ENCODE data around the gene NCAPD2. TPM values are rescaled to one million over a fixed set of nuclear protein-coding genes. Genes with fewer than 3 reads are reported as not detected.

NCAPD2 gene
- polyA plus RNA-seq, 3 donors, result 6.2 to 15.0 (median 8.3) TPM

- Histone ChIP-seq H4K20me1 (ENCODE audit: insufficient read depth, low read length) (peaks cover 91% of the 10 kb centered on the region), H2AFZ (ENCODE audit: insufficient read depth, low read depth, low read length, poor library complexity, severe bottlenecking) (no peak overlapping the region), H3K79me2 (ENCODE audit: insufficient read depth, low read length) (peaks cover 58% of the 10 kb centered on the region), H3K4me1 (ENCODE audit: control insufficient read depth in 1 of 2, insufficient read depth in 2 of 2, low read length in 2 of 2) (peaks cover 56 to 71% of the 10 kb centered on the region in 2 donors), H3K4me3 (replicated peaks in 1 of 3; ENCODE audit: low read depth in 2 of 3, low read length in 3 of 3) (no peak overlapping the region), H3K9ac (ENCODE audit: insufficient read depth, low read length, poor library complexity, severe bottlenecking) (no peak overlapping the region), H3K9me3 (replicated peaks in 1 of 2; ENCODE audit: control insufficient read depth in 1 of 2, insufficient read depth in 1 of 2, low read length in 2 of 2) (no peaks in the 10 kb centered on the region), H3K27ac (ENCODE audit: low read depth in 1 of 2, low read length in 2 of 2) (no peak overlapping the region), H3K4me2 (replicated peaks; ENCODE audit: extremely low read depth, low read length, poor library complexity, severe bottlenecking) (no peak overlapping the region), H3K27me3 (ENCODE audit: control insufficient read depth in 2 of 2, insufficient read depth in 2 of 2, low read length in 2 of 2) (no peaks in the 10 kb centered on the region), H3K36me3 (replicated peaks in 1 of 2; ENCODE audit: control insufficient read depth in 1 of 2, insufficient read depth in 2 of 2, low read length in 2 of 2) (peaks cover 70 to 74% of the 10 kb centered on the region in 2 donors)
- Mint-ChIP-seq H3K27ac (peak overlapping the region in 3 of 7 donors; percentile 20 to 78 (median 46)), H3K27me3 (ENCODE audit: low read depth in 3 of 3) (peaks cover 0 to 5% (median 2%) of the 10 kb centered on the region in 3 donors), H3K36me3 (peaks cover 64 to 78% of the 10 kb centered on the region in 2 donors), H3K4me3 (no peak overlapping the region), H3K4me1 (peaks cover 72% of the 10 kb centered on the region), H3K9me3 (no peaks in the 10 kb centered on the region)
- WGBS (ENCODE audit: insufficient coverage), result 92% methylated on average over 2 of the region's 5 CpGs
- TF ChIP-seq, protein P1, sequence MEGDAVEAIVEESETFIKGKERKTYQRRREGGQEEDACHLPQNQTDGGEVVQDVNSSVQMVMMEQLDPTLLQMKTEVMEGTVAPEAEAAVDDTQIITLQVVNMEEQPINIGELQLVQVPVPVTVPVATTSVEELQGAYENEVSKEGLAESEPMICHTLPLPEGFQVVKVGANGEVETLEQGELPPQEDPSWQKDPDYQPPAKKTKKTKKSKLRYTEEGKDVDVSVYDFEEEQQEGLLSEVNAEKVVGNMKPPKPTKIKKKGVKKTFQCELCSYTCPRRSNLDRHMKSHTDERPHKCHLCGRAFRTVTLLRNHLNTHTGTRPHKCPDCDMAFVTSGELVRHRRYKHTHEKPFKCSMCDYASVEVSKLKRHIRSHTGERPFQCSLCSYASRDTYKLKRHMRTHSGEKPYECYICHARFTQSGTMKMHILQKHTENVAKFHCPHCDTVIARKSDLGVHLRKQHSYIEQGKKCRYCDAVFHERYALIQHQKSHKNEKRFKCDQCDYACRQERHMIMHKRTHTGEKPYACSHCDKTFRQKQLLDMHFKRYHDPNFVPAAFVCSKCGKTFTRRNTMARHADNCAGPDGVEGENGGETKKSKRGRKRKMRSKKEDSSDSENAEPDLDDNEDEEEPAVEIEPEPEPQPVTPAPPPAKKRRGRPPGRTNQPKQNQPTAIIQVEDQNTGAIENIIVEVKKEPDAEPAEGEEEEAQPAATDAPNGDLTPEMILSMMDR (IDR thresholded peaks at IDR 0.05), result no peak
- DNase-seq, result no peak
- intact Hi-C loops (cut with micrococcal nuclease), result loop anchor here (2.0 to 10.0 kb wide), 4 partner anchors 68 to 416 kb away; partner anchors contain the start of genes PTPN6 (in 1 of the 2) and VAMP1 (in 1 of the 2)
These were observed 45.4 kb downstream of the NCAPD2 start for GRCh38 chr12:6539314-6539682.

DNA sequence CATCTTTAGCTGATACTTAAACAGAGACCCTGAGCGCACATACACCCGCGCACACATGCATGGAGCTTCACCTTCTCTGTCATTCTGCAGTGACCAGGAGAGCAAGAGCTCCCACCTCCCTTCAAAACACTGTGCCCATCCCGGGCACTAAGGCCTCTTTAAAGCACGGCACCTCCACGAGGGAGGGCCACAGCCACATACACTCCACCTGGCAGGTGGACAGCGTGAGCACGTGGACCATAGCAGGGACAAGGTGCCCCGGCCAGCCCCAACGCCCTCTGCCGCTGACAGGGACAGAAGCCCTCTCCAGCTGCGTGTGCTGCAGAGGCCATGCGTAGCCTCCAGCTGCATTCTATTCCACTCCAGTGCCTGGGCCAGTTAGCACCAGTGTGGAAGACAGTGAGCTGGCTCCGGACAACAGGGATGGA, 45.8 kb downstream of the NCAPD2 start:
- DNase-seq, result no peak
- Mint-ChIP-seq H3K36me3 (peaks cover 68 to 83% of the 10 kb centered on the region in 2 donors), H3K27me3 (ENCODE audit: low read depth in 3 of 3) (peaks cover 0 to 5% (median 2%) of the 10 kb centered on the region in 3 donors), H3K4me1 (peaks cover 72% of the 10 kb centered on the region), H3K9me3 (no peaks in the 10 kb centered on the region), H3K27ac (peak overlapping the region in 5 of 7 donors; percentile 57 to 90 (median 78)), H3K4me3 (no peak overlapping the region)
- Histone ChIP-seq H3K79me2 (ENCODE audit: insufficient read depth, low read length) (peaks cover 58% of the 10 kb centered on the region), H3K4me1 (ENCODE audit: control insufficient read depth in 1 of 2, insufficient read depth in 2 of 2, low read length in 2 of 2) (peaks cover 56 to 71% of the 10 kb centered on the region in 2 donors), H3K9me3 (replicated peaks in 1 of 2; ENCODE audit: control insufficient read depth in 1 of 2, insufficient read depth in 1 of 2, low read length in 2 of 2) (no peaks in the 10 kb centered on the region), H3K27ac (ENCODE audit: low read depth in 1 of 2, low read length in 2 of 2) (peak overlapping the region in 1 of 2 donors; percentile 29), H3K27me3 (ENCODE audit: control insufficient read depth in 2 of 2, insufficient read depth in 2 of 2, low read length in 2 of 2) (no peaks in the 10 kb centered on the region), H4K20me1 (ENCODE audit: insufficient read depth, low read length) (peaks cover 91% of the 10 kb centered on the region), H3K36me3 (replicated peaks in 1 of 2; ENCODE audit: control insufficient read depth in 1 of 2, insufficient read depth in 2 of 2, low read length in 2 of 2) (peaks cover 75 to 78% of the 10 kb centered on the region in 2 donors), H2AFZ (ENCODE audit: insufficient read depth, low read depth, low read length, poor library complexity, severe bottlenecking) (no peak overlapping the region), H3K4me2 (replicated peaks; ENCODE audit: extremely low read depth, low read length, poor library complexity, severe bottlenecking) (no peak overlapping the region), H3K4me3 (replicated peaks in 1 of 3; ENCODE audit: low read depth in 2 of 3, low read length in 3 of 3) (no peak overlapping the region), H3K9ac (ENCODE audit: insufficient read depth, low read length, poor library complexity, severe bottlenecking) (no peak overlapping the region)
- intact Hi-C loops (cut with micrococcal nuclease), result loop anchor here (2.0 to 10.0 kb wide), 5 partner anchors 69 to 415 kb away; partner anchors contain the start of genes PTPN6 (in 1 of the 2) and VAMP1 (in 1 of the 2)
- 87% methylated on average over 13 of the region's 14 CpGs for WGBS (ENCODE audit: insufficient coverage)
- TF ChIP-seq, protein P1 (IDR thresholded peaks at IDR 0.05), result no peak

Data from CD14-positive monocyte (primary cell).